Large intestine (tissue), 3 donors: ENCODE measurements around the gene HEPHL1. TPM values are rescaled to one million over a fixed set of nuclear protein-coding genes. Genes with fewer than 3 reads are reported as not detected.

Source experiments
- DNase-seq, 2 donors: peaks; one replicate each; pipeline versions ENCODE4 v3.0.0 to v3.0.0-alpha.2; 2013
- H3K27ac ChIP-seq: one replicate; pipeline ENCODE4 v1.5.1; 2013; ENCODE audit warnings: low read length
- H3K27me3 ChIP-seq: 2 replicates; pipeline ENCODE4 v1.6.1; 2013; ENCODE audit warnings: low read length; ENCODE audit not compliant: control insufficient read depth, insufficient read depth
- H3K36me3 ChIP-seq: 2 replicates; pipeline ENCODE4 v1.6.1; 2013; ENCODE audit warnings: low read length; ENCODE audit not compliant: control insufficient read depth, insufficient read depth
- H3K4me1 ChIP-seq: one replicate; pipeline ENCODE4 v1.6.1; 2013; ENCODE audit warnings: low read length; ENCODE audit not compliant: control insufficient read depth, insufficient read depth
- H3K4me3 ChIP-seq: one replicate; pipeline ENCODE4 v1.5.1; 2013; ENCODE audit warnings: low read length
- H3K9me3 ChIP-seq: one replicate; pipeline ENCODE4 v1.6.1; 2013; ENCODE audit warnings: mild to moderate bottlenecking, low read depth, low read length, moderate library complexity; ENCODE audit not compliant: control insufficient read depth
- WGBS: methylation state at CpG from one replicate; pipeline ENCODE4 v1.1.5; 2013; ENCODE audit warnings: low lambda C conversion rate; ENCODE audit not compliant: insufficient coverage; 5-methylcytosine and 5-hydroxymethylcytosine counted together
- polyA plus RNA-seq: library from polyadenylated mRNA; unstranded; fragments of 120-200 nt; gene quantifications from one replicate; pipeline ENCODE4 v1.2.1, GENCODE V29; 2013

The HEPHL1 gene
- polyA plus RNA-seq, 1 donor: 0.54 TPM

DNA sequence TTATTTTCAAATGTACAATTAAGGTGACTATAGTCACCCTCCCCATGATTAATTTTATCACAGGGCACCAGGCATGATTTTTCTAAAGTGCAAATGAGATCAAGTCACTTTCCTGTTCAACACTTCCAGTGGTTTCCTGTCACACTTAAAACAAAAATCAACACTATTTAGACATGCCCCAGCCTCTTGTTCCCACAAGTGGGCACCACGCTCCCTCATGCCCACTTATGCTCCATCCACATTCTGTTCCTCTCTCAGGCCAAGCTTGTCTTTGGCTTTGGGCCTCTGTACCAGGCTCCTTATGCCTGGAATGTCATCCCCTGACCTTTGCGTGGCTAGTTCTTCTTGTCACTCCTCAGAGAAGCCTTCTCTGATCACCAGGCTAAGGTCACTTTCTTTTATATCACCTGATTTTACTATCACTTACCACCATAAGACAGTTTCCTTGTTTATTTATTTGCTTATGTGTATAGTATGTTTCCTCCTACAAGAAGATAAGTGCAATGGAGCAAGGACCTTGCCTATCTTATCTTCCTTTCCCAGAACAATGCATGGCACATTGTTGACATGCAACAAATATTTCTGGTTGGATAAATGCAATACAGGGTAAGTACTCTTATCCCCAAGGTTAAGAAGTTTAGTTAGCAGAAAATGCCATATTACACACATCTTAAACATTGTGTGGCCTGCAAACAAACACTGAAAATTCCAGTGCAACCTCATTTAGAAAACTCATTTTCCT lies 56.6 kb downstream of the HEPHL1 start:
- 65% methylated on average over 2 of the region's 2 CpGs for WGBS
- DNase-seq: peak in 1 of 2 donors; percentile 14
- H3K4me3 ChIP-seq: no peak overlapping the region
- no peaks in the 10 kb centered on the region for H3K4me1 ChIP-seq
- H3K27ac ChIP-seq: no peak overlapping the region
- H3K27me3 ChIP-seq: no peaks in the 10 kb centered on the region
- no peaks in the 10 kb centered on the region for H3K36me3 ChIP-seq
- H3K9me3 ChIP-seq: no peaks in the 10 kb centered on the region

DNA sequence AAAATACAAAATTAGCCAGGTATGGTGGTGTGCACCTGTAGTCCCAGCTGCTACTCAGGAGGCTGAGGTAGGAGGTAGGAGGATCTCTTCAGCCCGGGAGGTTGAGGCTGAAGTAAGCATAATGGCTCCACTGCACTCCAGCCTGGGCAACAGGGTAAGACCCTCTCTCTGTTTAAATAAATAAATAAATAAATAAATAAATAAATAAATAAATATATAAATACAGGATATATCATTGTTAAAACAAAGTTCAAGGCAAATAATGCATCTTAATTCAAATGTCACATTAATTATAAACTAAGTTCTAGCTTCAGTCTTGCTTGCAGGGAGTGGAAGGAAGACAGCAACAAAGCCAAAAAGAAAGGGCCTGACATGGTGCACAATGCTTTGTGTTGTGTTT lies 63.0 kb downstream of the HEPHL1 start:
- no peaks in the 10 kb centered on the region for H3K4me1 ChIP-seq
- DNase-seq: no peak
- H3K27me3 ChIP-seq: no peaks in the 10 kb centered on the region
- no peak overlapping the region for H3K27ac ChIP-seq
- peaks cover 3% of the 10 kb centered on the region for H3K9me3 ChIP-seq
- H3K4me3 ChIP-seq: no peak overlapping the region
- no CpG with 5 or more reads among the region's 1 CpG for WGBS
- no peaks in the 10 kb centered on the region for H3K36me3 ChIP-seq

DNA sequence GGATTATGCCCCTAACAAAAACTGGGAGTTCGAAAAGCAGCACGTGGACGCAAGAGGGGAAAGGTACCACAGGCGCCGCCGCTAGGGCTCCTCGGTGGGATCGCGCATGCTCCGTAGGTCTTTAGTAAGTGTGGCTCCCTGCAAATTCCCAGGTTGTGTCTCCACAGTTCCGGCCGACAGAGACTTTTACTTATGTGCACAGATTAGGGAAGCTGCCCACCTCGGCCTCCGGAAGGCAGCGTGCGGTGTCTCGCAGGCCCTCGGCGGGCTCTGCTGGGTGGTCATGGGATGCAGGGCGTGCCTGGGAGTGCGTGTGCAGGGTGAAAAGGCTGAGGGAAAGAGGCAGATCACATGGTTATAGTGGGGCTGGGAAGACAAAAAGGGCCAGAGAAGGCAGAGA lies 67.8 kb downstream of the HEPHL1 start:
- no peak for DNase-seq
- no CpG with 5 or more reads among the region's 21 CpGs for WGBS

DNA sequence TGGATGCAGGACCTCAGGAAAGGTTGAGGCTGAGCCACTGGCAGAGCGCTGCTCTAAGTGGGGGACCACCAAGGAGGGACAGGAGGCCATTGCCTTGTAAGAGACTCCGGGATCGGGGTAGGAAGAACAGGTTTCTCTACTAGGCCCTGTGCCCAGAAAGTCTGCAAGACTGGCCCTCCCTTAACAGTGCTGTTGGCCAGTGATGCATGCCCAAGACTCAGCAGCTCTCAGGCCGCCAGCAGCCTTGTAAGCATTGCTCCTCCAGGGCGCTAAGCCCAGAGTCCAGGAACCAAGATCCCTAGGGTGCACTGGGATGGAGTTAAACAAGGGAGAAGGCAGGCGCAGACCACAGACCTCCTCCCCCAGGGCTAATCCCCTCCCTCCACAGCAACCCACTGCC lies 68.2 kb downstream of the HEPHL1 start:
- Histone ChIP-seq H3K27me3 (no peaks in the 10 kb centered on the region), H3K36me3 (no peaks in the 10 kb centered on the region), H3K4me1 (peaks cover 15% of the 10 kb centered on the region), H3K27ac (no peak overlapping the region), H3K9me3 (peaks cover 4% of the 10 kb centered on the region), H3K4me3 (no peak overlapping the region)
- WGBS: 100% methylated on average over 1 of the region's 6 CpGs
- no peak for DNase-seq

More for the DNA sequence above, 67.8 kb downstream of the HEPHL1 start:
- no peaks in the 10 kb centered on the region for H3K36me3 ChIP-seq
- no peak overlapping the region for H3K27ac ChIP-seq
- H3K4me1 ChIP-seq: peaks cover 15% of the 10 kb centered on the region
- H3K27me3 ChIP-seq: no peaks in the 10 kb centered on the region
- peaks cover 4% of the 10 kb centered on the region for H3K9me3 ChIP-seq
- no peak overlapping the region for H3K4me3 ChIP-seq

DNA sequence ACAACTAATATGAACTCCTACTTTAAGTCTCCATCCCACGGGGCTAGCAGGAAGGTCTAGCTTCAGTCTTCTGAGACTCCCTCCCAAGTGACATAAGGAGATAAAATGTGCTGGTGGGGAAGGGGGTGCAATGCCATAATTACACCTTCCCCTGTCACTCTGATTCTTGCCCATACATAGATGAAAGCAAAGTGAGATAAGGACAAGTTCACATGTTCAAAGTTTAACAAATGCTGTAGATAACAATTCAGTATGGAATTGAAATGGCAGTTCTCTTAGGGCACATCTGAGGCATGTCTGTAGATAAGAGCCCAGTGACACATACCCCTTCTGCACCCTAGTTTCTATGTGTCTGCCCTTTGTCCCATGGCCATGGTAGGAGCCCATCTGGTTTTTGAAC lies 69.2 kb downstream of the HEPHL1 start:
- Histone ChIP-seq H3K9me3 (peaks cover 4% of the 10 kb centered on the region), H3K36me3 (no peaks in the 10 kb centered on the region), H3K27me3 (no peaks in the 10 kb centered on the region), H3K4me1 (peaks cover 15% of the 10 kb centered on the region), H3K4me3 (no peak overlapping the region), H3K27ac (peak overlapping the region; percentile 74)
- WGBS: no CpG with 5 or more reads among the region's 1 CpG
- peak; percentile 74 to 85 for DNase-seq

DNA sequence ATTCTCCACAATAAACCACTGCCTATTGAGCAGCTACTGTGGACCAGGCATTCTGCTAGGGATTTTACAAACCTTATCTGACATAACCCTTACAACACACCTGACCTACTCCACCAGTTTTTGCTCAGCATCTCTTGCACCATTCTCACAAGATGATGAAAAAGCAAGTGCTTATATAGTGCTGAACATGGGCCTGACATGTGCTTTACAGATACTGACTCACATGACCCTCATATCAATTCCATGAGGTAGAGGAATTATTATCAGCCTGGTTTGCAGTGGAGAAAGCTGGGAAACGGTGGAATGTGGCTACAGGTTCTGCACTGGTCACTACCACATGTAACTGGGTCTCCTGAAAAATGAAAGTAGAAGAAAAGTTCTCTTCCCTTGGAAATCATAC lies 69.9 kb downstream of the HEPHL1 start:
- Histone ChIP-seq H3K4me1 (peaks cover 15% of the 10 kb centered on the region), H3K4me3 (no peak overlapping the region), H3K36me3 (no peaks in the 10 kb centered on the region), H3K27me3 (no peaks in the 10 kb centered on the region), H3K27ac (peak overlapping the region; percentile 74), H3K9me3 (peaks cover 4% of the 10 kb centered on the region)
- DNase-seq: peak; percentile 78 to 88
- no CpG with 5 or more reads among the region's 1 CpG for WGBS

DNA sequence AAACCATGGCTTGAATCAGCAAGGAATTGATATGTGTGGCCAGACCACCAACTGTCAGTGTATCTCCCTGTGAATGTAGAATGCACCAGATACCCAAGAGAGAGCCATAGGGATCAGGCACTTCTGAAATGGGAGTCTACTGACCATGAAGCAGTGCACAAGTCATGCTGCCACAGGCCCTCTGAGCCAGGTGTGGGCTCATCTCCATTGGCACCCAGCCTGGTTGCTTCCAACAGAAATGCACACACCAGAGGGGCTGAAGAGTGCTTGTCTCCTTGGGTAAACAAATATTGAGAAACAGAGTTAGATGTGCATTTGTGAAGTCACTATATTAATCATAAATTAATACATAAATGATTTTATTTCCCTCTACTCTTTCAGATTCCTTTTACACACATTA lies 79.1 kb downstream of the HEPHL1 start:
- Histone ChIP-seq H3K27me3 (no peaks in the 10 kb centered on the region), H3K4me3 (no peak overlapping the region), H3K9me3 (no peaks in the 10 kb centered on the region), H3K36me3 (no peaks in the 10 kb centered on the region), H3K27ac (no peak overlapping the region), H3K4me1 (peaks cover 3% of the 10 kb centered on the region)
- DNase-seq: no peak

DNA sequence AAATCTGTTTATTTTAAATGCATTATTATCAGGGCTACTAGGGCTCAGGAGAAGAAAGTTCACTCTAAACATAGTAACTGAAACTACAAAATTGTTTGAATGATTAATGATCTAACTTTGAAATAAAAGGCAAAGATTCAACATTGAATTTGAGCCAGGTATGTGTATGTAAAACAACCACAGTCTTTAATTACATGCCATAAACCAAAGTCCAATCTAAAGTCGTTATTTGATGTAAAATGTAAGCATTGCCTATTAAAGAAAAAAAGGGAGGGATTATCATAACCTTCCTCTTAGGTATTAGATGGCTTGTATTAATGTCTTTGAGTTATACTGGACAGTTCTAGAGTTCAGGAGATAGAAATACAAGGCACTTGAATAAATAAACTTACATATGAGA lies 82.3 kb downstream of the HEPHL1 start:
- WGBS: no CpG with 5 or more reads among the region's 1 CpG
- DNase-seq: peak in 1 of 2 donors; percentile 53
- Histone ChIP-seq H3K27me3 (no peaks in the 10 kb centered on the region), H3K27ac (no peak overlapping the region), H3K4me3 (no peak overlapping the region), H3K36me3 (no peaks in the 10 kb centered on the region), H3K4me1 (peaks cover 3% of the 10 kb centered on the region), H3K9me3 (no peaks in the 10 kb centered on the region)

DNA sequence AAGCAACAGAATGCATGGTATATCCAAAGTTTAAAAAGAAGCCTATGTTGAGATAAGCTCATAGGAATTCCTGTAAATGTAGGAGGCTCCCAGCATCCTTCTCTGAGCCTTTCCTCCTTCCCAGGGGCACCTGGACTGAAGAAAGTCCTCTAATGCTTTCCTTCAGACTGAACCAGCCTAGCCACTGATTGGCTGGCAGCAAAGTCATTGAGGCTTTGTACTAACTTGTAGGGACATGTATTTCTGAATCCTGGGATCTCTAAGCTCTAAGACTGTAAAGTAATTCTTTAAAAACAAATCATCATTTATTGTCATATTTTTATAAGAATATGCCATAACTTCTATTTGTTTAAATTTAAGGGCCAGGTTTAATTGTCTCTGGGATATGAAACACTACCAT lies 83.6 kb downstream of the HEPHL1 start:
- Histone ChIP-seq H3K36me3 (no peaks in the 10 kb centered on the region), H3K27me3 (no peaks in the 10 kb centered on the region), H3K9me3 (no peaks in the 10 kb centered on the region), H3K27ac (no peak overlapping the region), H3K4me1 (peaks cover 3% of the 10 kb centered on the region), H3K4me3 (no peak overlapping the region)
- no peak for DNase-seq

DNA sequence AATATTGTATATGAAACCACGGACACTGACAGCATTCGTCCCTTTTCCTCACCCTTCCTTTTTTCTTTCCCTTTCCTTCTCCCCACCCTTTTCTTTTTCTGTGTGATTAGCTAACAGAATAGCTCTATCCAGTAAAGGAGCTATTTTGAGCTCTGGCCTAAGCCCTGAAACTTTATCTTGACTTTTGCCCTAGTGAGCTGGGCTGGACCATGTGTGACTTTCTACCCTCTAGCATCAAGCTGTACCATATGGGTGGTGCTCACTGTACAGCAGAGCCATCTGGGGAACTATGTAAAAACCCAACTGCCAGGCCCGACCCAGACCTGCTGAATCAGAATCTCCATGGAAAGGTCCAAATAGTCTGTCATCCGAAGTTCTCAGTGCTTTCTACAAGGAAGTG lies 85.6 kb downstream of the HEPHL1 start:
- peaks cover 3% of the 10 kb centered on the region for H3K4me1 ChIP-seq
- DNase-seq: no peak
- 93% methylated on average over 3 of the region's 4 CpGs for WGBS
- no peak overlapping the region for H3K4me3 ChIP-seq
- no peak overlapping the region for H3K27ac ChIP-seq
- H3K9me3 ChIP-seq: no peaks in the 10 kb centered on the region
- no peaks in the 10 kb centered on the region for H3K36me3 ChIP-seq
- no peaks in the 10 kb centered on the region for H3K27me3 ChIP-seq

DNA sequence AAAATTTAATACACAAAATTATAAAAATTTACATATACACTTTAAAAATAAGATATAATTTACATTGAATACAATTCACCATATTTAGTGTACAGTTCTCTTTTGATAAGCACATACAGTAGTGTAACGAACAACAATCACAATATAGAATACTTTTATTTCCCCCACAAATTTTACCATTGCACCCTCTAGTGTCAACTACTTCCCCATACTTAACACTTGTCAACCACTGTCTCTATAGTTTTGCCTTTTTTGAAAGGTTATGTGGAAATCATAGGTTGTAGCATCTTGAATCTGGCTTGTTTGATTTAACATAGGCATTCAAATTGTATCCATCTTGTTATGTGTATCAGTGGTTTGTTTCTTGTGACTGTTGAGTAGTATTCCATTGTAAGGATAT lies 86.2 kb downstream of the HEPHL1 start:
- Histone ChIP-seq H3K36me3 (no peaks in the 10 kb centered on the region), H3K27ac (no peak overlapping the region), H3K27me3 (no peaks in the 10 kb centered on the region), H3K4me1 (peaks cover 2% of the 10 kb centered on the region), H3K4me3 (no peak overlapping the region), H3K9me3 (no peaks in the 10 kb centered on the region)
- no peak for DNase-seq
- WGBS: 100% methylated on average over 1 of the region's 1 CpG
